Nephron (organoid): ENCODE results near the gene WDR90.

ENCODE experiments used
- H3K27ac Mint-ChIP-seq, 3 experiments: 2 replicates each; pipeline ENCODE4 v1.8.0; 2020; ENCODE audit warnings: mixed read lengths in 3 of 3, mild to moderate bottlenecking in 2 of 3, moderate library complexity in 1 of 3
- H3K27me3 Mint-ChIP-seq: 2 replicates; pipeline ENCODE4 v1.8.0; 2021; ENCODE audit warnings: low read depth, mild to moderate bottlenecking, moderate library complexity, mixed read lengths
- H3K36me3 Mint-ChIP-seq: 2 replicates; pipeline ENCODE4 v1.8.0; 2020; ENCODE audit warnings: low read depth, mixed read lengths
- H3K4me1 Mint-ChIP-seq: 2 replicates; pipeline ENCODE4 v1.8.0; 2020; ENCODE audit warnings: mixed read lengths
- H3K4me3 Mint-ChIP-seq, 3 experiments: 2 replicates each; pipeline ENCODE4 v1.8.0; 2020; ENCODE audit warnings: mild to moderate bottlenecking in 3 of 3, mixed read lengths in 3 of 3, moderate library complexity in 2 of 3
- H3K9me3 Mint-ChIP-seq: 2 replicates; pipeline ENCODE4 v1.8.0; 2020; ENCODE audit warnings: mixed read lengths
- CTCF ChIP-seq, 3 experiments: fragments of 200-600 bp; sonication (generic); IDR thresholded peaks; one replicate each; pipeline ENCODE4 v1.5.0; 2021; ENCODE audit warnings: antibody characterized with exemption in 3 of 3; ENCODE audit not compliant: unreplicated experiment in 3 of 3

Gene WDR90

DNA sequence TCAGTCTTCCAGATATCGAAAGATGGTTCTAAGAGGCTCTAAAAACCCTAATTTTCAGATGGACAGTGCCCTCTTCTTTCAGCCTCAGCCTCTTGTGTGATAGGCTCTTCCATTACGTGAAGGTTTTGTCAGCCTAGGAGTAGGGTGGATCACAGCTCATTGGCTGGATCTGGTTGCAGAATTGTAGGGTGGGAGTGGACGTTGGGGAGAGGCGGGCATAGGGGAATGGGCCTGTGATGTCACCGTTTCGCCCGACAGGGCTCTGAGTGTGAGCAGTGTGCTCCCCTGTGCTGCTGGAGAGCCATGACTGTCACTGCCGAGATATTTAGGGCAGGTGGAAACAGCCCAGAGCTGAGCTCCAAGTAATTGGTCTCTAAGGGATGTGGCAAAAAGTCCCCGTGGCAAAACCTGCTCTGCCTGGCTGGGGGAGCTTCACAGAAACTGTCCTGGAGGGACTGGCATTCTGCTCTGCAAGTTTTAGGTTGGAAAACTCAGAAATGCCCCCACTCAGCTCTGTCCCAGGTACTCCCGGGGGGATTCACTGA, 24.6 kb upstream of the WDR90 start:
- Mint-ChIP-seq H3K4me1 (peaks cover 6% of the 10 kb centered on the region), H3K36me3 (peaks cover 13% of the 10 kb centered on the region), H3K27me3 (no peaks in the 10 kb centered on the region), H3K27ac (no peak overlapping the region), H3K4me3 (no peak overlapping the region), H3K9me3 (no peaks in the 10 kb centered on the region)
- TF ChIP-seq CTCF (IDR thresholded peaks at IDR 0.05; ENCODE audit: unreplicated experiment in 3 of 3) = no peak

- no peaks in the 10 kb centered on the region for H3K9me3 Mint-ChIP-seq
- H3K4me1 Mint-ChIP-seq = peaks cover 6% of the 10 kb centered on the region
- no peak overlapping the region for H3K27ac Mint-ChIP-seq
- H3K27me3 Mint-ChIP-seq = no peaks in the 10 kb centered on the region
- H3K4me3 Mint-ChIP-seq = no peak overlapping the region
- H3K36me3 Mint-ChIP-seq = peaks cover 13% of the 10 kb centered on the region
- no peak for TF ChIP-seq CTCF (IDR thresholded peaks at IDR 0.05; ENCODE audit: unreplicated experiment in 3 of 3)
Measured at GRCh38 chr16:625117-625976, 23.8 kb upstream of the WDR90 start.

GRCh38 chr16:625977-626765, 23.0 kb upstream of the WDR90 start:
- Mint-ChIP-seq H3K4me1 (peaks cover 6% of the 10 kb centered on the region), H3K9me3 (no peaks in the 10 kb centered on the region), H3K27me3 (no peaks in the 10 kb centered on the region), H3K36me3 (peaks cover 13% of the 10 kb centered on the region), H3K4me3 (no peak overlapping the region), H3K27ac (no peak overlapping the region)
- no peak for TF ChIP-seq CTCF (IDR thresholded peaks at IDR 0.05; ENCODE audit: unreplicated experiment in 3 of 3)

DNA sequence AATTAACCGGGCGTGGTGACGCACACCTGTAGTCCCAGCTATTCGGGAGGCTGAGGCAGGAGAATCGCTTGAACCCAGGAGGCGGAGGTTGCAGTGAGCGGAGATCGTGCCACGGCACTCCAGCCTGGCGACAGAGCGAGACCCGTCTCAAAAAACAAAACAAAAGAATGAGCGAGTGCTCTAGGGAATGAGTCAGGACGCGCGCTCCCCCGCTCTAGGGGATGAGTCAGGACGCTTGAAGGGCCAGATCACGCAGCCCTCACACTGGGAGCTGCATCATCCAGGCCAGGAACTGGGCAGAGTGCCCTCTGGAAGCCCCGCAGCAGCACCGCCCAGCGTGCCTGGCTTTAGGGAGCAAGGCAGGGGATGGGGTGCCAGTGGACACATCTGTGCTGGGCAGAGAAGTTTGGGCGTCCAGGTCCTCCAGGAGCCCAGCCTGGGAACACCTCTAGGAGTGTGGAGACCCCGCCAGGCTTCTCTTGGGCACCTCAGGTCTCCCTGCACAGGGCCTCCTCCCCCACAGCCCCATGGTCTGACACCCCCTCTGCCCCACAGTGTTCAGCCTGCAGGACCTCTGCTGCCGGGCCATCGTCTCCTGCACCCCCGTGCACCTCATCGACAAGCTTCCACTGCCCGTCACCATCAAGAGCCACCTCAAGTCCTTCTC, 22.2 kb upstream of the WDR90 start:
- TF ChIP-seq CTCF (IDR thresholded peaks at IDR 0.05; ENCODE audit: unreplicated experiment in 3 of 3) = no peak
- H3K9me3 Mint-ChIP-seq = no peaks in the 10 kb centered on the region
- no peak overlapping the region for H3K27ac Mint-ChIP-seq
- H3K27me3 Mint-ChIP-seq = no peaks in the 10 kb centered on the region
- H3K4me1 Mint-ChIP-seq = peaks cover 9% of the 10 kb centered on the region
- no peak overlapping the region for H3K4me3 Mint-ChIP-seq
- peaks cover 13% of the 10 kb centered on the region for H3K36me3 Mint-ChIP-seq

- Mint-ChIP-seq H3K27me3 (no peaks in the 10 kb centered on the region), H3K4me3 (no peak overlapping the region), H3K27ac (no peak overlapping the region), H3K36me3 (peaks cover 13% of the 10 kb centered on the region), H3K9me3 (no peaks in the 10 kb centered on the region), H3K4me1 (peaks cover 10% of the 10 kb centered on the region)
- no peak for TF ChIP-seq CTCF (IDR thresholded peaks at IDR 0.05; ENCODE audit: unreplicated experiment in 3 of 3)
Measured at GRCh38 chr16:627454-628239, 21.5 kb upstream of the WDR90 start.
